GM12864 (cell line): ENCODE measurements around the gene GRID1.
"Not testable (repeated sequence)": the region's sequence is repeated elsewhere in the genome, so short reads cannot be mapped to it uniquely, and the experiment has no call there.

Experiments used
- DNase-seq: peaks from one replicate; pipeline ENCODE4 v3.0.0-alpha.2; 2011; ENCODE audit warnings: low read depth
- H3K4me3 ChIP-seq: 2 replicates; pipeline ENCODE4 v1.5.1; 2011; ENCODE audit warnings: mild to moderate bottlenecking, low read depth, low read length, control low read depth
- CTCF ChIP-seq: IDR thresholded peaks from 2 replicates; pipeline ENCODE4 v1.5.1; 2011; ENCODE audit warnings: low read depth, mild to moderate bottlenecking, moderate library complexity, low read length, control low read depth, inconsistent platforms; ENCODE audit errors: missing control alignments

GRID1 gene

DNA sequence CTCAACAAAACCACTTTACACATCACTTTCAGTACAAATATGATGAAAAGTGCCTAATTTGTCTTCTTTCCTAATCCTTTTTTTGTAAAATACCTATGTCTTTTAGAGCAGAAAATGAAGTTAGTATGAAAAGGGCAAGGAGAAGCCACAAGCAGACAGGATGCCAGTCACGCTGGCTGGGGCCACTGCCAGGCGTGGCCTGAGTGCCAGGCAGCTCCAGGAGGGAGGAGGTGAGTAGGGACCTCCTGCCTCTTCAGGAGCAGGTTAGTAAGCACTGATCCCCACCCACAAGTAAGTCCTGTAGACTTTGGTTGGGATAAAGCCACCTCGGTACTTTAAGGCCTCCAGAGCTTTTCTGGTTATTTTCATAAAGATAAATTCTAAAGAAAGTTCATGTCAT is 432.0 kb downstream of the GRID1 start:
- no peak for DNase-seq
- H3K4me3 ChIP-seq, result no peak overlapping the region
- TF ChIP-seq CTCF, result no peak

- DNase-seq, H3K4me3 ChIP-seq: not testable (repeated sequence)
These were observed 436.6 kb downstream of the GRID1 start for GRCh38 chr10:85929993-85930392.

- TF ChIP-seq CTCF, result no peak
- DNase-seq, result no peak
- H3K4me3 ChIP-seq, result no peak overlapping the region
These were observed 438.5 kb downstream of the GRID1 start for GRCh38 chr10:85927952-85928665.

DNA sequence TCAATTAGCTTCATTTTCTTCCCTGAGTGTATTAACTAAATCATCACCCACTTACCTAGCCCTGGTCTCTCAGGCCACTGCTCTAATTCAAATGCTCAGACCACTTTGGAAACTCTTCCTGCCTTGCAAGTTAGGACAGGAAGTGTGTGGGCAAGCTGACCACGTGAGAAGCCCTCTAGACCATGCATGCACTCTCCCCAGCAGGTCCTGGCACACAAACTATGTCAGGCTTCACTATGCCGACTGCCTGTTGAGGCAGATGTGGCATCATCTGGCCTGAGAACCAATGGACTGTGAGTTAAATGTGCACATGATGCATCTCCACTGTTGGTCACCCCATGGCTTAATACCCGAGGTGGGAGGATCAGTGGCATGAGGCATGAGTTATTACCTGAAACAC is 439.6 kb downstream of the GRID1 start:
- no peak for DNase-seq
- no peak for TF ChIP-seq CTCF
- H3K4me3 ChIP-seq, result no peak overlapping the region

DNA sequence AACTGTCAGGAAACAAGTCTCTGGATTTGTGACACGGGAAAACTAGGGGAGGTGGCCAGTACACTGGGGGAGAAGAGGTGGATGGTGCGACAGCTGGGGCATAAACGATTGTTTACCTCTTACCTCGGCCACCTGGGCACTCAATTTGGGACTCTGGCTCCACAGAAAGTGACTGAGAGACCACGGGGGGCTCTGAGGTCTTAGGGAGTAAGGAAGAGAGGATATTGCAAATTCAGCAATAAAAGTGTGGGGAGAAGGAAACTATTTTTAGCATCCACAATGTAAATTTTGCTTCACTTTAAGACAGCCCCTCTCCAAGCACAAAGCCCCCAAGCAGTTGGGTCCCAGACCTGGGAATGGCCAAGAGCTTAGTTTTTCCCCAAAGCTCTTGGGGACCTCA is 440.5 kb downstream of the GRID1 start:
- no peak overlapping the region for H3K4me3 ChIP-seq
- no peak for TF ChIP-seq CTCF
- DNase-seq, result no peak

- no peak for TF ChIP-seq CTCF
- H3K4me3 ChIP-seq, result no peak overlapping the region
- DNase-seq, result no peak
These were observed 441.3 kb downstream of the GRID1 start for GRCh38 chr10:85925201-85925750.

DNA sequence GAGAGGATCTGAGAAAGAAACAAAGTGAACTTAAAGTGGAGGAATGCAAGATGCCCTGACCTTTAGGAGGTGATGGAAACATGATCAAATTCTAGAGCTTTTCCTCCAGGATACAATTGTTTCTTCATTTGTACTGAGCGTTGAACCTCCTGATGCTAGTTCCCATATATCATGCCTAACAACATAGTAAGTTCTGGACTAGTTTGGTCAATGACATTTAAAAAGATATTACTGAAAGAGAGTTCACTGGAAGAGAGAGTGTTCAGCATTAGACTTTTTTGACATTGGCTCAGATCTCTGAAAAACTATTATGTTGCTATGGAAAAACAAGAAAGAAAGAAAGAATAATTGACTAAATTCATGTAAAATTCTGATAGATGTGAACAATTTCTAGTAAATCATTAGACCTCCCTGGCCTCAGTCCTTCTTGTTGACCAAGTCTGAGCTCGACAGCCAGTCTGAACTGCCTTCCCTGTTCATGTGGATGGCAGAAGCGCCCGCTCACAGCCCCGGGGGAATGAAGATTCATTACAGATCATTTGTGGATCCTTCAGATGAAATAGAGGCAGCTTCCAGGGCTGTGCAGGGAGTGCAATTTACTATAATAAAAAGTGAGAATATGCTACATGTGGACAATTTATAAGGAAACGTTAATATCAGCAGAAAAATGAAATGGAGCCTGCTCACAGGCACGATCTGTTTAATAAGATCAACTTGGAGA is 442.1 kb downstream of the GRID1 start:
- no peak for TF ChIP-seq CTCF
- no peak for DNase-seq
- no peak overlapping the region for H3K4me3 ChIP-seq
